GM18526 (cell line): ENCODE results near the gene CHL1.

Source experiments
- POLR2A ChIP-seq: IDR thresholded peaks from 3 replicates; pipeline ENCODE4 v1.6.1; 2011; ENCODE audit not compliant: insufficient read length; ENCODE audit errors: extremely low read depth

CHL1 gene

GRCh38 chr3:249587-250262, 53.2 kb downstream of the CHL1 start:
- TF ChIP-seq POLR2A, result no peak

DNA sequence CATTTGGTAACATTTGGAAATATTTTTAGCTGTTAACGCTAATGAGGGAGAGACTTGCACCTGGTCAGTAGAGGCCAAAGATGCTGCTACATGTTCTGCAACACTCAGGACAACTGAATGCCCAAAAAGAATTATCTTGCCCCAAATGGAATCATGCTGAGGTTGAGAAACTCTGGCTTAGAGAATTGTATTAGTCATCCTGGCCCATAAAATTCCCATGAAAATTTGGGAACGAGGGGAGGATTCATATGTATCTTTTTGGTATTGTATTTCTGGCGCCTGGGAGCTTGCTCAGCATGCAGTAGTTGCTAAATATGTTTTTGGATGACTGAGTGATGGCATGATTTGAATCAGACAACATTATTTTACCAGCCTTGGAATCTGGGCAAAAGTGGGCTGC, 59.9 kb downstream of the CHL1 start:
- TF ChIP-seq POLR2A, result no peak

- TF ChIP-seq POLR2A, result no peak
Observed at GRCh38 chr3:257826-258225, 61.3 kb downstream of the CHL1 start.

DNA sequence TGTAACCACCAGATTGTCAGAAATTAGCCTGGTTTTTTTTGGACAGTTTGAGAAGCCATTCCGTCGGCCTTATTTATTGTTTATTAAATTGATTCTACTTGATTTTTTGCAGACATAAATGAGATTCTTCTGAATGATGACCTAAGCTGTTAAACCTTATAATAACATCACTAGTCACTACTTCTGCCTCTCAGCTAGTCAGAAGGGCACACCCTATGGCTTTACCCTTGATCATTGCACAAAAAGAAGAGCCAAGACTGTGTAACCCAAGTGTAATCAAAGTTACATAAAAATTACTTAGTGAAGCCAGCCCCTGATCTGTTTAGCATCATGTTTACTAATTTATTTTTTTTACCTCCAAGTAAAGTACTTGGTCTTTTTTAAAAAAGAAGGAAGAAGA, 64.3 kb downstream of the CHL1 start:
- TF ChIP-seq POLR2A, result no peak

GRCh38 chr3:263393-263792, 66.8 kb downstream of the CHL1 start:
- TF ChIP-seq POLR2A, result no peak

DNA sequence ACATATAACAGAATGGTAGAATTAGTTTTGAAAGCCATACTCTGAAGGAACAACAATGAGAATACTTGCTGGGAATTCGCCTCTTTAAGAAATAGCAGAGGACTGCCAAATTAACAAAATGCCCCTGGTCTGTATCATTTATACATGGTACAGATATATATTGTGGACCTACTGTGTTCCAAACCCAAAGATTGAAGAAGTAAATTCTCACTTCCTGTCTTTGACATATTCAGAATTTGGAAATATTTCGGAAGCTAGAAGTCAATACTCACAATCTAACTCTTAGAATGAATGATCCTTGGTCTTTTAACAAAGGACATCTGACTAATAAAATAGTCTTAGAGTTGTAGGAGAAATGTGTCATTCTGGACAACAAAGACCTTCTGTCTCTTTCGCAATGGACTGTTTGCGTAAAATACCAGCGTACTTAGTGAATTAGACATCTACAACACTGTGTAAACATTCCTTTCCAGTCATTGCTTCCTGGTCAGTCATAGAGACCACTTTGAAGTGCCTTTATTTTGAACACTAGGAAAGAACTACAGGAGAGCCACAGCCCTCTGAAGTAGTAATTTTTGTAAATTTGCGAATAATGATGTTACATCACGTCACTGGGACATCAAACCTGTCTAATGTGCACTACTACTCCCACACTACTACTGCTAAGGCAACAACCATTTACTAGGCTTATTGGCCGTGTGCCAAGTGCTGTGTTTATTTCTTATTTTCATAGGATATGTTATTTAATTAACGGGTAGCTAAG, 68.0 kb downstream of the CHL1 start:
- TF ChIP-seq POLR2A, result no peak

- TF ChIP-seq POLR2A, result no peak
Observed at GRCh38 chr3:267101-267500, 70.5 kb downstream of the CHL1 start.

DNA sequence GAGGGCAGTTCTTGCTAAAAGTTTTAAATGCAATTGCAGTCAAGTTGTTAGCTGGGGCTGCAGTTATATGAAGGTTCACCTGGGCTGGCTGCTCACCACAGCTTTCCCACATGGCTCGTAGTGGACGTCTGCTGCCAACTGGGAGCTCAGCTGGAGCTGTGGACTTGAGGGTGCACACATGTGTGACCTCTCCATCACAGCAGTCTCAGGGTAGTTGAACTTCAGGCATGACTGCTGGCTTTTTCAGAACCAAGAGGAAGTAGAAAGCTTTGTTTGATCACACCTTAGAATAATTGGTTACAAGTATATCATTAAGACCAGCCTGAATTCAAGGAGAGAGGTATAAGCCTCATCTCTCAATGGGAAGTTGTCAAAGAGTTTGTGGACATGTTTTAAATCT, 74.1 kb downstream of the CHL1 start:
- TF ChIP-seq POLR2A, result no peak

GRCh38 chr3:274927-275326, 78.4 kb downstream of the CHL1 start:
- no peak for TF ChIP-seq POLR2A

GRCh38 chr3:277873-278272, 81.3 kb downstream of the CHL1 start:
- no peak for TF ChIP-seq POLR2A

GRCh38 chr3:278300-279064, 81.9 kb downstream of the CHL1 start:
- no peak for TF ChIP-seq POLR2A

DNA sequence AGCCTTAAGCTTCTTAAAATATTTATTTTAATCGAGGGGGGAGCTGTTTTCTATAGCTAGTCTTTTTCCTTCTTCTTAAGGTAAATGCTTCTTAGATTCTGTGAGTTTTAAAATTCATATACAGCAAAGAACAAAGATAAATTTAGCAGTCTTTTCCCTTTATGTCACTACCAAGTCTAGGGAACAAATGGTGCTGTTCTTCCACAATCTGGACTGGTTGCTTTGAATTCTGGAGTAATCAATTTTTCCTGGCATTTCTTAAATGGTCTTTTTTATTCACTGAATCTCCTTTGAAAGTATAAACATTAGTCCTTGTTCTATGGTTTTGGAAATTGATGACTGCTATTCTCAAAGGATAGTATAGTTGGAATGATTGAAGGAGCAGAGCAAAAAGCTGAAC, 82.8 kb downstream of the CHL1 start:
- TF ChIP-seq POLR2A, result no peak

DNA sequence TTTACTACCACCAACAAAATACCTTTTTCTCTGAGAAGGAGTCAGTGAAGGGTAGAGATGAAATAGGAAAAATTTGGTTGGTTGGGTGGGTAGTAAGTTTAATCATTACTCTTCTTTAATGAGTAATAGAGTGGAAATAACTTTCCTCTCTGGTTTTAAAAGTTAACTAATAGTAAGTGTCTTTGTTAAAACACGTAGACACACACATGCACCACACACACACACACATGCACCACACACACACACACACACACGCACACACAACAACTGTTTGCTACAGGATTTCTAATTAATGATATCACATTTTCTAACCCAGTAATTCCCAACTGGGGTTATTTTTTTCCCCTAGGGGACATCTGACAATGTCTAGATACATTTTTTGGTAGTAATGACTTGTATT, 84.1 kb downstream of the CHL1 start:
- no peak for TF ChIP-seq POLR2A

GRCh38 chr3:284322-284721, 87.8 kb downstream of the CHL1 start:
- no peak for TF ChIP-seq POLR2A

- TF ChIP-seq POLR2A, result no peak
Observed at GRCh38 chr3:288417-288816, 91.9 kb downstream of the CHL1 start.

GRCh38 chr3:291028-291427, 94.5 kb downstream of the CHL1 start:
- TF ChIP-seq POLR2A, result no peak
